Stimulated activated CD4-positive, alpha-beta T cell treated with anti-CD3 and anti-CD28 coated beads, Interleukin-15, amount 100 ng/mL, for 1 hour (primary cell): ENCODE measurements around the gene CSNK1G1.
"Not testable (repeated sequence)": the region's sequence is repeated elsewhere in the genome, so short reads cannot be mapped to it uniquely, and the experiment has no call there.

Source experiments
- DNase-seq, 2 donors: peaks; one replicate each; pipeline ENCODE4 v3.0.0-alpha.2; 2020; ENCODE audit warnings: low read depth in 1 of 2, low spot score in 1 of 2

The CSNK1G1 gene

DNA sequence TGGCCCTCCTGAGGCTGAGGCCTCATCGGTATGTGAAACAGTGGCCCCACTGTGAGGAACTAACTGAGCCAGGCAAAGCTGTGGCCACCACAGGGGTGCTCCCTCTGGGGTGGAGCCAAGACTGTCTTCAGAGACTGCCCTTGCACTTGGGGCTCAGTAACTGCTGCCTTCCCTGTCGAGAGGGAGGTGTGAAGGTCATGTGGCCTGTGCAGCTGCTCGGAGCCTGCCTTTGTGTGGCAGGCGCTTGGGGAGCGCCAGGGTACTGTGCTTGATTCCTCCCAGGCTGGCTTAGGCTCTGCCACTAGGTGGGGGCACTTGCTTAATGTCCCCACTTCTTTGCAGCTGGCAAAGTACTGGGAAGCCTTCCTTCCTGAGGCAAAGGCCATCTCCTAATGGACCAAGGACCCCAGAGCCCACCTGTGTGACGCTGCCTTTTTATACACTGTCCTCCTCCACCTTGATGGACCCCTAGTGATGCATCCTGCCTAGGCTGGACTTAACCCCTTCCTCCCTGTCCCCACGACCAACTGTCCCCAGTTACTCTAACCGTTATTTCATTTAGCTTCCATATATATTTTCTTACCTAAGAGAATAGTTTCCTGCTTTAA lies 218.6 kb downstream of the CSNK1G1 start:
- DNase-seq: no peak

DNA sequence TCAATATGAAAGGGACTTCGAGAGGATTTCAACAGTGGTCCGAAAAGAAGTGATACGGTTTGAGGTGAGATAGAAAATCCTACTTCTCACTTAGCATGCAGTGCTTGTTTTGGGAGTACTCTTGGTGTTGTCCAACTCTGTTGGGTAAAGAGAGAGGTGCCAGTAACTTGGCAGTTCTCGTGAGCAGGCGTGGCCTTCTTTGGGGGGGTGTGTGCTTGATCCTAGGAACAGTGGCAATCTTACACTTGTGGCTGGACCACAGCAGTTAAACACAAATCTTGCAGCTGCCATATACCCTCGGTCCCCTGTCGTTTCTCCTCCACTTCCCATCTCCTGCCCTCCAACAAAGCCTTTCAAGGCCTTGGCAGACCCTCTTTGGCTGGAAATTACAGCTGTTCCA lies 219.6 kb downstream of the CSNK1G1 start:
- no peak for DNase-seq

DNA sequence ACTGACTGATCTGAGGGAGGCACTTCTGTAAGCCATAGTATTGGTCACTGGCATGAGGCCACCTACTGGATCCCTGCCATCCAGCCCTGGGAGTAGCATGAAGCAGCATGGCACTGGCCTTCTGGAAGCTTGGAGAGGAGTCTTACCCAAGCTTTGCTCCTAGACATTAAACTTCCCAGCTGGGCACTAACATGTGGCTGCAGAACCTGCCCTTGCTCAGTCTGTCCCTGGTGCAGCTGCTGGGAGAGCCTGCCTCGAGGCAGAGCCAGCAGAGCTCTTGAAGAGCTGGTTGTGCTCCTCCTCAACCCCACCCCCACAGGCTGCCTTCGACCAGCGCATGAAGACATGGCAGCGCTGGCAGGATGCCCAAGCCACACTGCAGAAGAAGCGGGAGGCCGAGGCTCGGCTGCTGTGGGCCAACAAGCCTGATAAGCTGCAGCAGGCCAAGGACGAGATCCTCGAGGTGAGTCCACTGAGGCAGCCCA lies 221.6 kb downstream of the CSNK1G1 start:
- no peak for DNase-seq

DNA sequence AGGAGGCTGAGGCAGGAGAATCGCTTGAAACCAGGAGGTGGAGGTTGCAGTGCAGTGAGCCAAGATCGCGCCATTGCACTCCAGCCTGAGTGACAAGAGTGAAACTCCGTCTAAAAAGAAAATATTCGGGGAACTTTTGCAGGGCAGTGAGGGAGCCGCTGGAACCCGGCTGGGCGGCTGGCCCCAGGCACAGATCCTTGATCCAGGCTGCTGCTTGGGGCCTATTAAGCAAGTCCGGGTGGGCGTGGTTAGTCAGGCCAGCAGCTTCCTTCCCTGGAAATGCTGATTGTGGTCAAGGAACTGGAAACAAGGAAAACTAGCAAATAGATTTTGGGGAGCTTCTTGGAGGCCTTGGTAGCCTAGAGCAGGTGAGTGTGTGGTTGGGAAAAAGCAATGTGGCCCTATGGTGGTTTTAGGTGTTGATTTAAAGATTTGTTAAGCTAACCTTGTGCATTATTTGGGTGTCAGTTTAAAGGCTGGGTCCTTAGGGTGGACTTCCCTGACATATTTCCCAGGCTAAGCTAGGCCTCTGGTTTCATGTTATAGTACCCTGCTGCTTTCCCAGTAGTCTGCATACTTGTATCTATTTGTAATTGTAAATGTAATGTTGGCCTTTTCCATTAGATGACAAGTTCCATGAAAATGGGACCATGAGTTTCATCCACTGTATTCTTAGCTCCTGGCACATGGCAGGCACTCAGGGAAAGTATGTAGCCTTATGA lies 222.2 kb downstream of the CSNK1G1 start:
- DNase-seq: no peak

DNA sequence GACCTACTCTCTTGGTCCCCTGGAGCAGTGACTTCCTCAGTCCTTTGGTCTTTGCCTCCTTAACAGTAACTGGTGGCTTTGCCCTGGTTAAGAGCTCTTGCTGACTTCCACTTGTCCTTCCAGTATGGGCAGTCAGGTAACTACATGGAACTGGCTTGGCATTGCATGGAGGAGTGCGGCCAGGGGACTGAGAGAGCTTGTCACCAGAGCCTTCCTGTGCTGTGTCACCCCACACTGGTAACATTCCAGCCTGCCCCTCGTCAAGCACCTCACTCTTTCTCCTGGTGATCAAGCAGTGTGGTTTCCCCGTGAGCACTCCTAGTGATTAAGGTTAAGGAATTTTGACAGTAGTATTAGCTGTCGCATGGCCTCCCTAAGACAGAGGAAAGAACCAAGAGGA lies 223.8 kb downstream of the CSNK1G1 start:
- no peak for DNase-seq

DNA sequence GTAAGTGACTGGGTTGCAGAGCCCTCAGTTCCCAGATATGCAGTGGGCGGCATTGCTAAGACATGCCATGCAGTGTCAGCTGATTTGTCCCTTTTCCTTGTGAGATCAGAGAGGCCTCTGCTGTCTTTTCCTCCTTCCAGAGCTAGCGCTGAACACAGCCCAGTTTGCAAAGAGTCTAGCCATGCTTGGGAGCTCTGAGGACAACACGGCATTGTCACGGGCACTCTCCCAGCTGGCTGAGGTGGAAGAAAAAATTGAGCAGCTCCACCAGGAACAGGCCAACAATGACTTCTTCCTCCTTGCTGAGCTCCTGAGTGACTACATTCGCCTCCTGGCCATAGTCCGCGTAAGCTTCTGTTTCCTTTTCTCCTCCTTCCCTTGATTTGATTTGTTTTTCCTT lies 224.4 kb downstream of the CSNK1G1 start:
- DNase-seq: no peak

DNA sequence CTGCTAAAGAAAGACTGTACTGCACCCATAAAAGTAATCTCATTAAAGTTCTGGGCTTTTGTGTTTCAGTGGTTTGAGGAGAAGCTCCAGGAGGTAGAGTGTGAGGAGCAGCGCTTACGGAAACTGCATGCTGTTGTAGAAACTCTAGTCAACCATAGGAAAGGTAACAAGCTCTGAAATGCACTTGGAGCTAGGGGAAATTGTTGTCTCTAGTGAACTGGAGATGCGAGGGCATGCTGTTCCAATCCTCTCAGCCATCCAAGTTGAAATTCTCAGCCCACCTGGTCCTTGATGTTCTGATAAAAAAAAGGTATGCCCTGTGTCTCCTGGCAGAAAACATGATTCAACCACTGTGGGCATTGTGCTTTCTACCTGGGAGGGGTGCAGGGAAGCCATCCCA lies 225.8 kb downstream of the CSNK1G1 start:
- no peak for DNase-seq

DNA sequence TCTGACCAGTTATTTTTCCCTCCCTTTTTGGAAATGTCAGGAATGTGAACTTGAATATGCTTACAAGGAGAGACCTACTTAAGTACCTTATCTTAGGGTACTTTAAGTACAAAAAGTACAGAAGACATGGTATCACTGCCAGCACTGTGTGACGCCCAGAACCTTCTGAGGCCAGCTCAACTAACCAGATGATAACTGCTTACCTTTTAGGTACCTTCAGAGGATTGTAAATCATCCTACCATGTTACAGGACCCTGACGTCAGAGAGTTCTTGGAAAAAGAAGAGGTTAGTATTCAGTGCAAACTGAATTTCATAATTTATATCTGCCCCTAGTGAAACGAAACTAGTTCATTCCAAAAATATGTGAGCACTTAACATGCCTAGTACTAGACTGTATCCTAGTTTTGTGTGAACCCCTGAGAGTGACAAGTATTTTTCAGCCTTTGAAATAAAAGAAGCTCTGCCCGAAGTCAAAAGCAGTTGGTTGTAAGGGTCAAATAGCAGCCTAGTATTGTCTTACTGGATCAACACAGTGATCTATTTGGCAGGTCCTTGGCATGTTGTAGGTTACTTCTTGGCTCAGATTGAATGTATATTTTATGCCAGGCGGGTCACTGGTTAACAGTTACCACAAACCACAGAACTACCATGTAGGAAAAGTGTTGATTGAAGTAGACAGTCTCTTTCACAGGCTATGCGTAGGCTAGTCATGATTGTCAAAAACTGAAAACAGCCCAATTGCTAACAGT lies 228.3 kb downstream of the CSNK1G1 start:
- no peak for DNase-seq

DNA sequence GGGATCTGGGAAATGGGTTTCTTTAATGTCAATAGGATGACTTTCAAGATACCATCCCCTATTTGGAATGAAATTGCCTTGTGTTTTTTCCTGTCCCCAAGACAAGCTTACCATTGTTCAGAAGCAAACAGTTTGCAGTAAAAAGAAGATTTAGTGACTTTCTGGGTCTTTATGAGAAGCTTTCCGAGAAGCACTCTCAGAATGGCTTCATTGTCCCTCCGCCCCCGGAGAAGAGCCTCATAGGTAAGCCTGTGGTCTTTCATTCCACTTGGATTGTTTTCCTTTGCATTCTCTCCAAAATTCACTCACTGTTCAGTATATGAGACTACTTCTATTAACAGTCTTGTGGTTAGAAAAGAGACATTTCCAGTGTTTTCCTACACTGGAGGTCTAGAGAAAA lies 230.0 kb downstream of the CSNK1G1 start:
- no peak for DNase-seq

DNA sequence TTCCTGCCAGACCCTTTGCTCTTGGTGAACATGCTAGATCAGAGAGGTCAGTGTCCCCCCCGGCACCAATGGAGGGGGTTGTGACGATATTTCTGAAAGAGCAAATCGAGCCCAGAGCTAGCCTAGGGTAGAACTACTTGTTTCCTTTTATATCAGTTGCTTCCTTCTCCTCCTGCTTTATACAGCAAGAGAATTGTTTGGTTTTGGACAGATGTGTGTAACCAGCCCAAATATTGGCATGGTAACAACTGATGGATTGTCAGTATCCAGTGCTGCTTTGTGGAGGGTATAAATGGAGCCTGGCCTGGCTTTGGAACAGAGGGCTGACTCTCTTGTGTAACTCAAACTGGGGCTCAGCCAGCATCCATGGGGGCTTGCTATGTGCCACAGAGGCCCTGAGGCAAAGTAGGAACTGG lies 233.0 kb downstream of the CSNK1G1 start:
- DNase-seq: no peak

DNA sequence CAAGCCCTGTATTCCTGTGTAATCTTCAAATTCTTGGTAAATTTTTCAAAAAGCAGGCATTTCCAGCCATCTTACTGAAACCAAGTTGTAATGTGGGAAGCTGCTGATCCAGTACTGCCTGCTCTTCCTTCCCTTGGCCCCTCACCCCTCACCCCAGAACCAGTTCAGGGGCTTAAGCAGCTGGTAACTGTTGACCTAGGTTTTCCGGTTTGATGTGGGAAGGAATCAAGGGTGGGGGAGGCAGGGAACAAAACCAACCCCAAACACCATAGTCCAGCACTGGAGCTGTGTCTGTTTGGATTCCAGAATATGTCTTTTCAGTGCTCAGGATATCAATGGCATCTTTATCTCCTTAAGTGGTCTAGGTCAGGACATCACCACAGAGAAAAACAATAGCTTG lies 233.5 kb downstream of the CSNK1G1 start:
- DNase-seq: no peak

DNA sequence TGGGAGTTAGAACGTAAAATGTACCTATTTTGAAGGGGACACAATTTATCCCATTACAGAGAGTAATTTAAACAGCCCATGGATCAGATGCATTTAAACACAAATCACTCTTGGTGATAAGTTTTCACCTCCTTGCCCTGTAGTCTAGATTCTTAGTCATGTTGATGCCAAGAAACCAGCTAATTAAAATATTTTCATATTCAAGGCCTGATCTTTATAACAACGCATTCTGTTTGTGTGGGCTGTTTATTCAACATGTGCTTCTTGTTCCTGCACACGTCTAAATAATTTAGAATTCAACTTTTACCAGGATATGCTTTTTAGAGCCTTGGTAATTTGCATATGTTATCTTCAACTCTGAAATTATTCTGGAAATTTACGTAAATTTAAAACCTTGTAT lies 234.4 kb downstream of the CSNK1G1 start:
- DNase-seq: no peak

DNA sequence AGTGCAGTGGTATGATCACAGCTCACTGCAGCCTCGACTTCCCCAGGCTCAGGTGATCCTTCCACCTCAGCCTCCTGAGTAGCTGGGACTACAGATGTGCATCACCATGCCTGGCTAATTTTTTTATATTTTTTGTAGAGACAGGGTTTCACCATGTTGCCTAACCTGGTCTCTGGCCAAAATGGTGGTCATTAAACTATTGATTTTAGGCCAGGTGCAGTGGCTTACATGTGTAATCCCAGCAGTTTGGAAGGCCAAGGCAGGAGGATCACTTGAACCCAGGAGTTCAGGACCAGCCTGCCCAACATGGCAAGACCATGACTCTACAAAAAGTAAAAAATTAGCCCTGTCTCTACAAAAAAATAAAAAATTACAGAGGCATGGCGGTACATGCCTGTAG lies 235.7 kb downstream of the CSNK1G1 start:
- not testable (repeated sequence) for DNase-seq

DNA sequence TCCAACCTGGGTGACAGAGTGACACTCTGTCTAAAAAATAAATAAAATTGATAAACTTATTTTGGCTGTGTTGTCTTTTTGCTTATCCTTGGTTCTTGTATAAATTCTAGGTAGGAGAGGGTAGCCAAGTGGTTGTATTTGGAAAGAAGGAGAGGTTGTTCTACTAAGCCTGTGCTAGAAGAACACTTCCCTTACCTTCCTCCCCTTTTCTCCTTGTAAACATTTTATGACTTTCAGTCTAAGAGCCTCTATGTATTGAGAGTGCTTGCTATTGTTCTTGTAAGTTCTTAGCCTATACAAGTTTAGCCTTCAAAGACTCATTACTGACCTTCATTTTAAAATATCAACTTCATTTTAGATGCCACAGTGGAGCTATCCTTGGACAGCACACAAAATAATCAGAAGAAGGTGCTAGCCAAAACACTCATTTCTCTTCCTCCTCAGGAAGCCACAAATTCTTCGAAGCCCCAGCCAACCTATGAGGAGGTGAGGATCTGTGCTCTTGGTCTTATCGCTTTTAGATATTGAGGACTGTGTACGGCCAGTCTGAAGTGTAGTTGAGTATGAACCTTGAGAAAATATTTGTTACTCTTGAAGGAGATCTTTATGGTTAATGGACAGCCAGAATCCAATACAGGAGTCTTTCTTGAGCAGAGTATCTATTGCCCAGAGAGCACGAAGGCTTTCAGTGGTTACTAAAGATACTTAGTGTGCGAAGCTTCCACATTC lies 238.1 kb downstream of the CSNK1G1 start:
- DNase-seq: no peak
